ENCODE data around the gene LRFN2.

LRFN2 gene

DNA sequence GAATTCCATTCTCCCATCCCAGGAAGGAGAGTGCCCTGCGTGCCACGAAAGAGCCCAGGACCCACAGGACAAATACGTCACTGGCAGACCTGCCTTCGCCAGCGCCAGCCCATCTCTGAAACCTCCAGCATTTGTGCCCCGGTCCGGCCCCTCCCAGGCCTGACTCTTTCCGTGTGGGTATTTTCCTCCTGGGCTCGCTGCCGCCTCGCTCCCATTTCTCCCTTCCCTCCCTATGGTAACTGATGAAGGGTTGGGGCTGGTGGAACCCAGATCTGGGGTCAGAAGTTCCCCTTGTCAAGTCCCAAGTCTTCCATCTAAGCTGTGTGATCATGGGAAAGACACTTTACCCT is 208.5 kb downstream of the LRFN2 start:
- no peak for DNase-seq (ENCODE audit: low read depth, low spot score)

DNA sequence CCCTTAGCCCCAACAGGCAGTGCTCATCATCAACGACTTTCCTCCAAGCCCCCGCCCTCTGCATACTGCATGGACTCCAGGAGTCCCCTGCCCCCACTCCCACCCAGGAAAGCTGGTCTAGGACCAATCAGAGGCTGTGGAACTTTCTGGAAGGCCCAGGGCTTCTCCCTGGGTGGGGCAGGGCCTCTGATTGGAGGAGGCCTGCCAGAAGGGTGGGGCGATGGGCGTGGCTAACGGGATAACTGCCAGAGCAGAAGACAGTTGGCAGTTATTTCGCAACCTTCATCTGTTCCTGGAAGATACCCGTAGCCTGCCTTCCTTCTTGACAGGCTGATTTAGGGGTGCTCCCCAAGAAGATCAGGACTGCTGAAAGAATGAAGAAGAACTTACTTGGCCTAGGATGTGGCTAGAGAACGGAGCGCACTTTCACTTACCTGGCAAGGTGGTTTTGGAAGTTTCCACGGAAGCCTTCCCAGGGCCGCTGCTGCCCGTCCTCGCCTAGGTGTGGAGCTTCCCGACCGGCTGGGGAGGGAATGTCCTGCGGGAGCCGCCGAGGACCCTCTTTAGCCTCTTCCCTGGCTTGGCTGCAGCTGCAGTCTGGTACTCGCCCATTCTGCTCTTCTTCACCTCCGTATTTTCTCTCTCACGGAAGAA is 209.0 kb downstream of the LRFN2 start:
- DNase-seq (ENCODE audit: low read depth, low spot score), result no peak

DNA sequence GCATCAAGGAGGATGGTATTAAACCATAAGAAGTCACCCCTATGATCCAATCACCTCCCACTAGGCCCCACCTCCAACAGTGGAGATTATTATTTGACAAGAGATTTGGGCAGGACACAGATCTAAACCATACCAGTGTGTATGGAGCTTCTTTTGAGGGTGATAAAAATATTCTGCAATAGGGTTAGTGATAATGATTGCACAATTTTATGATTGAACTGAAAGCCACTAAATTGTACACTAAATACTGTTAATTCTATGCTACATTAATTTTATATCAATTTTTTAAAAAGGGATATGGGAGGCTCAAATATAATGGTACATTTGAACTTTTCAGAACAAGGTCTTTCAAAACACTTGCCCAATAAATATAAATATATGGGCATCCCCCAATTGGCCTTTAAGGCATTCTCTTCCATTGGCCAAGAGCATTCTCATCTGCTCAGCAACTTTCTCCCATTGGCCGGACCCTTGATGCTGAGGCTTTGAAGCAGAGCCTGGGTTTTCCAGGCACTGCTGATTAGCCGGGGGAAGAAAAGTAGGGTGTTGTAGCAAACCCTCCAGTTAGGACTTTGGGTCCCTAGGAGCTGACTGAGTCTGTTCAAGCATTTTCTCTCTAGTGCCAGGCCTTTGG is 209.9 kb downstream of the LRFN2 start:
- DNase-seq (ENCODE audit: low read depth, low spot score), result no peak

DNA sequence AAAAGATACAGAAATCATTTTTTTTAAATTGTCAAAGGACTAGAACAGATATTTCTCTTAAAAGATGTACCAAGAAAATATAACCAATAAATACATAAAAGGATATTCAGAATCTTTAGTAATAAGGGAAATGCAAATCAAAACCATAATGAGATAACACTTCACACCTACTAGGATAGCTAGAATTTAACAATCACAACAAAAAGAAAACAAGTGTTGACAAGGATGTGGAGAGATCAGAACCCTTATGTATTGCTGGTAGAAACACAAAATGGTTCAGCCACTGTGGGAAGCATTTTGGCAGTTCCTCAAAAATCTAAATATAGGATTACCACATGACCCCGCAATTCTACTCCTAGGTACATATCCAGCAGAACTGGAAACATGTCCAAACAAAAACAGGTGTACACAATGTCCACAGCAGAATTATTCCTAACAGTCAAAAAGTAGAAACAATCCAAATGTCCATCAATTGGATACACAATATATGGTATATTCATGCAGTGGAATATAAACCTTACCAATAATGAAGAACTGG is 211.0 kb downstream of the LRFN2 start:
- no peak for DNase-seq (ENCODE audit: low read depth, low spot score)

DNA sequence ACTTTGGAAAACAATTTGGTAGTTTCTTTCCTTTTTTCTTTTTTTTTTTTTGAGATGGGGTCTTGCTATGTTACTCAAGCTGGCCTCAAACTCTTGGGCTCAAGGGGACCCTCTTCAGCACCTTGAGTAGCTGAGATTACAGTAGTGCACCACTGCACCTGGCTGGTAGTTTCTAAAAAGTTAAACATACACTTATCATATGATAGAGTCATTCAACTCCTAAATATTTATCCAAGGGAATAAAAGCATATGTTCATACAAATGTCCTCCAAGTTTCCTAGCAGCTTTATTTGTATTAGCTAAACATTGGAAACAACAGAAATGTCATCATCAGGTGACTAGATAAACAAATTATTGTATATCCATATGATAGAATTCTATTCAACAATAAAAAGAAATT is 213.9 kb downstream of the LRFN2 start:
- no peak for DNase-seq (ENCODE audit: low read depth, low spot score)

DNA sequence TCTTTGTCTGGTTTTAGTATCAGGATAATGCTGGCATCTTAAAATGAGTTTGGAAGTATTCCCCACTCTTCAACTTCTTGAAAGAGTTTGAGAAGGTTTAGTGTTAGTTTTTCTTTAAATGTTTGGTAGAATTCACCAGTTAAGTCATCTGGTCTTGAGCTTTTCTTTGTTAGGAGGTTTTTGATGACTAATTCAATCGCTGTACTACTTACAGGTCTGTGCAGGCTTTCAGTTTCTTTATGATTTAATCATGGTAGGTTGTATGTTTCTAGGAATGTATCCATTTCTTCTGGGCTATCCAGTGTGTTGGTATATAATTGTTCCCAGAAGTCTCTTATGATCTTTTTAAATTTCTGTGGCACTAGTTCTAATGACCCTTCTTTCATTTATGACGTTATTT is 215.5 kb downstream of the LRFN2 start:
- DNase-seq (ENCODE audit: low read depth, low spot score), result no peak

DNA sequence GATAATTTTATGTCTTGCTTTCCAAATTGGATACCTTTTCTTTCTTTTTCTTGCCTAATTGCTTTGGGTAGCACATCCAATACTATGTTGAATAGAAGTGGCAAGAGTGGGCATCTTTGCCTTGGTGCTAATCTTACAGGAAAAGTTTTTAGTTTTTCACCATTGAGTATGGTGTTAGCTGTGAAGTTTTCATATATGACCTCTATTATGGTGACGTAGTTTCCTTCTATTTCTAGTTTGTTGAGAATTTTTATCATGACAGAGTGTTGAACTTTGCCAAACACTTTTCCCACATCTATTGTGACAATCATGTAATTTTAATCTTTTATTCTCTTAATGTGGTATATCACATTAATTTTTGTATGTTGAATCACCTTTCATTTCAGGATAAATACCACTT is 216.1 kb downstream of the LRFN2 start:
- DNase-seq (ENCODE audit: low read depth, low spot score), result no peak

DNA sequence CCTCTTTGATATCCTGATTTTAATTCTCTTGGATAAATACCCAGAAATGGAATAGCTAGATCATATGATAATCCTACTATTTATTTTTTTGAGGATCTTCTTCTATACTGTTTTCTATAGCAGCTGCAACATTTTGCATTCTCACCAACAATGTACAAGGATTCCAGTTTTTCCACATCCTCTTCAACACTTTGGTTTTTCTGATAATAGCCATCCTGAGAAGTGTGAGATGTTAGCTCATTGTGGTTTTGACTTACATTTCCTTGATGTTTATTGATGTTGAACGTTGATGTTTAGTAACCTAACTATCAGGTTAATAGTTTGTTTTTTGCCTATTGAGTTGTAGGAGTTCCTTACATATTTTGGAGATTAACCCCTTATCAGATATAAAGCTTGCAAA is 217.3 kb downstream of the LRFN2 start:
- DNase-seq (ENCODE audit: low read depth, low spot score), result no peak

DNA sequence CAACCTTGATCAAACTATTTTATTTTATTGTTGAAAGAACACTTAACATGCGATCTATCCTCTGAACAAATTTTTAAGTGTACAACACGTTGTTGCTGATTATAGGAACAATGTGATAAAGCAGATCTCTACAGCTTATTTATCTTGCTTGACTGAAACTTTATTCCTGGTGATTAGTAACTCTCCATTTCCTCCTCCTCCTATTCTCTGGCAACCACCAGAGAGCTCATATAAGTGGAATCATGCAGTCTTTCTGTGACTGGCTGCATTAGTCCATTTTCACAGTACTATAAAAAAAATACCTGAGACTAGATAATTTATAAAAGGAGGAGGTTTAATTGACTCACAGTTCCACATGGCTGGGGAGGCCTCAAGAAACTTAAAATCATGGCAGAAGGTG is 218.1 kb downstream of the LRFN2 start:
- DNase-seq (ENCODE audit: low read depth, low spot score), result no peak

DNA sequence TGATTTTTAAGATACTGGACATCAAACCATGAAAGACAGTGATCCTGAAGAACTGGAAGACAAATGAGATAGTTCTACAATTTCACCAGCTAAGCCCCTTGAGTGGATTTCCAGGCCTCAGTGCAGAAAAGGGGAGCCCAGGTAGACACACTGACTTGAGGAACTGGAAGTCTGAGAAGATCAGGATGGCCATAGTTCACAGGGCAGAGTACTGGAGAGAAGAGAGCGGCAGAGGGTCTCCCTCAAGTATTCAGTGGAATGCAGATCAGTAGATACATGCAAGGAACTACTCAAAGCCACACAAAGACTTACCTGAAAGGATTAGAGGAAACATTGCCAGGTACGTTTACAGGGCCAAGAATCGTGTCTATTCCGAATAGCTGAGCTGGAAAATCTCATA is 224.3 kb downstream of the LRFN2 start:
- no peak for DNase-seq (ENCODE audit: low read depth, low spot score)

DNA sequence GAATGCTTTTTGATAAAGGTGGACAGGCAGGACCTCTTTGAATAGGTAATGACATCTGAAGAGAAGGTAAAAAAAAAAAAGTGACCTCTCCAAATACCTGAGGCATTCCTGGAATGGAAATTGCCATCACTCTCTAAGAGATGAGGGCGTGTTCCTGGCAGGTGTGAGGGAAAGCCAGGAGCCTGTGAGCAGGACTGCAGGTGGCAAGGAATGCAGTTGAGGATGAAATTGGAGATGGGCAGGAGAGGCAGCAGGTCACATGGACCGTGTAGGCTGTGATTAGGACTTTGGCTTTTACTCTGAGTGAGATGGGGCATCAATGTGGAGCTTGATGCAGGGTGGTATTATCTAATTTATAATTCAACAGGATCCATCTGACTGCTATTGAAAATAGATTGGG is 227.4 kb downstream of the LRFN2 start:
- DNase-seq (ENCODE audit: low read depth, low spot score), result no peak

DNA sequence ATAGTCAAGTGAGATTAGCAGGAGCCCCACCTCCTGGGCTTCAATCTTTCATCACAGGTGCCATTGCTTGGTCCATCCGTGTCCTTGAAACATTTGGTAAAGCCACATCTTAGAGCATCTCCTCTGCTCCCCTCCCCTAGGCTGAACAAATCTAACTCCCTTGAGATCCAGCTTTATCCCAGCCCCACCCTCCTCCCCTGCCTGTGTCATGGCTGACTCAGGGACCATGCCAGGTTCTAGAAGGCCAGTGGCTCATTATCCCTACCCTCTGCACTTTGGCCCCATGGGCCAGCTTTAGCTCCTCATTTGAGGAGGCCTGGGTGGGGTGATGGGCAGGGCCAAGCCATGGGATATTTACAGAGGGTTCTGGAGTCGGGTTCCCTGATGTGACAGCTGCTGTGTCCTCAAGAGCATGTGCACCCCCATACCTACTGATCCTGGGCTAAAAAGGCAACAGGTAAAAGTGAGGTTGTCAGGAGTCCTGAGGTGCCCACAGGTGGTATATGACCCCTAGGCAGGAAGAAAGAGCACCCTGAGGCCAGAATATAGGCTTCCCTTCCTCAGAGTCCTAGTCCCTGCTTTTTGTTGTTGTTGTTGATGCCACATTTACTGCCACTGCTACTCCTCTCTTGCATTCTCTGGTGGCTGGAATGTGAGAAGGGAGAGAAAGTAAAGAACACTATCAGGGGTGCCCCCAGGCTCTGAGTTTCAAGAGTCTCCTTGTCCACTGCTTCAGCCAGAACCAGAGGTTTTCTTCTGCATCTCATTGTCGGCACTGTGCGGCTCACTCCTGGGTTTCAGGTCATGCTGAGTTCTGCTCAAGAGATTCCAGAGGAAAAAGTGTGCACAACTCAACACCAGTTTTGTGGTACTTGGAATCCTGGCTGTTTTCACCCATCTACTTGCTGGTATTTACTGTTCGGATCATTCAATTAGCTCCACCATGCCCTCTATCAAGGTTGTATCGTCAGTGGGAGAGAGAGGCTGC is 228.4 kb downstream of the LRFN2 start:
- no peak for DNase-seq (ENCODE audit: low read depth, low spot score)

DNA sequence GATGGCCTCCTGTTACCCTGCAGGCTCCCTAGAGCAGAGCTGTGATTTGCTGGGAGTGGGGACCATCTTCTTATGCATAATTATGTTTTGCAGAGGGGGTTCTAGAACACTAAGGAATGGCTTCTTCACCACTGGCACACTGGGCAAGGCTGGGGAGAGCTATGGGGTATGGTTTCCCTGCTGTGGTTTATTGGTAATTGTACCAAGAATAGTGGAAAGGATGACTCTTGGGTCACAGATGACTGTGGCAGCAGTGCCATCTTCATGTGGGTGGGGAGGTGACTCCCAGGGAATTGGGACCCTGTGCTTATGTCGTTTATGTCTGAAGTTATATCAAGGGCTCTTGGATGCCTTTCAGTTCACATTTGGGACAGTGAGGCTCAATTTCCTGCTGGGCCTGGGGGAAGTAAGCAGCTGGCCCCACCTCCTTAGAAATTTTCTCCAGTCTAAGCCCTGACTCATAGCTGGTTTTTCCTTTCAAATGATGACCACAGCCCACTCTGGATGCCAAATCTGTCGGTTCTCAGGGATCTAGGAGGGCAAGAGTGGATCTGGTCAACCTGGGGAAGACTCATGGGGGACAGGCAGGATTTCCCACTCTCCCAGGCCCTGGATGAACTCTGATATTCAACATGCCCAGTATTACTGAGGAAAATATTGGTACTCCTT is 230.8 kb downstream of the LRFN2 start:
- DNase-seq (ENCODE audit: low read depth, low spot score), result no peak

DNA sequence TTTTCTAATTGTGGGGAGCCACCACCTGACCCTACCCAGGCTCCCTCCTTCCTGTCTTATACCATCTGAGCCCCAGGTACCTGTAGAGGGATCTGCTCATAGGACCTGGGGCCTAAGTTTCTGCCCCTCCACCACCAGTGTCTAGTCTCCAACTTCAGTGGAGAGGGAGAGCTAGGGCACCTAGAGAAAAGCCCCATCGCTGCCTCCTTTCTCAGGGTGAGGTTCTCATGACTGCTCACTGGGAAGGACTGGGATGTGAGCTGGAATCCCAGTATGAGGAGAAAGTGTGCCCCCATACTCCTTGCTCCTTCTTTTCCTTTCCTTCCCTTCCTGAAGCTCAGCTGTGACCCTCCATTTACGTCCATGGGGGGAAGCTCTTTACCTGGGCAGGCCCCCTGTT is 231.6 kb downstream of the LRFN2 start:
- no peak for DNase-seq (ENCODE audit: low read depth, low spot score)

DNA sequence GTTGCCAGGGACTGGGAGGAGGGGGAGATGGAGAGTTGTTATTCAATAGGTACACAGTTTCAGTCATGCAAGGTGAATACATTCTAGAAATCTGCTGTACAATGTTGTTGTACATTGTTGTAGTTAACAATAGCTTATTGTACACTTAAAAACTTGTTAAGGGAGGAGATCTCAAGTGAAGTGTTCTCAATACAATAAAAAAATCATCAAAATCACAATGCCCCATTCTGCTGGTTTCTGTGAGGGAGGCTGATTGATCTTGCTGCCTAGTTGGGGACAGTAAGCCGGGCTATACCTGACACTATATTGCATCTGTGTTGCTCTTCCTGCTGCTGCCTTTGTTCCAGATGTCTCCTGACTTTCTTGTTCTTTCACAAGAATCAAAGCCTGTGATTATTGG is 232.1 kb downstream of the LRFN2 start:
- no peak for DNase-seq (ENCODE audit: low read depth, low spot score)

DNA sequence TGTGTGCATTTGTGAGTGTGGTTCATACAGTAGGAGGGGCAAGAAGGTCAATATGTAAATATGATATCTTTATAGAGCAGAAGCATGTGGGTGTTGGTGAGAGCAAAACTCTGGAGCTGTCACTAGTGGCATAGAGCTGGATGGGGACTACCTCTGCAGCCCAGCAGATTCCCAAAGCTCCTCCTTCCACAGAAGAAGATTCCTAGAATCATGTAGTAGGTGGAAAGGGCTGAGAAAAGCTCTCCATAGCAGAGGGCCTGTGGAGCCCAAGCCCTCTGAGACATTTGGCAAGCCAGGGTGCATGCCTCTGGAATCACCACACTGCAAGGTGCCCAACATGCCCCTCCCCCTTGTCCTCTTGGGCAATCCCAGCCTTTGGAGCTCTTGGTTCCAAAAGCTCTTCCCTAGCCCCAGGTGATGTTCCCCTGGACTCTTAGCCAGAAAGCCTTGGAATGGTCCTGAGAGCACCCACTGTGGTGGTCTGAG is 233.2 kb downstream of the LRFN2 start:
- no peak for DNase-seq (ENCODE audit: low read depth, low spot score)

DNA sequence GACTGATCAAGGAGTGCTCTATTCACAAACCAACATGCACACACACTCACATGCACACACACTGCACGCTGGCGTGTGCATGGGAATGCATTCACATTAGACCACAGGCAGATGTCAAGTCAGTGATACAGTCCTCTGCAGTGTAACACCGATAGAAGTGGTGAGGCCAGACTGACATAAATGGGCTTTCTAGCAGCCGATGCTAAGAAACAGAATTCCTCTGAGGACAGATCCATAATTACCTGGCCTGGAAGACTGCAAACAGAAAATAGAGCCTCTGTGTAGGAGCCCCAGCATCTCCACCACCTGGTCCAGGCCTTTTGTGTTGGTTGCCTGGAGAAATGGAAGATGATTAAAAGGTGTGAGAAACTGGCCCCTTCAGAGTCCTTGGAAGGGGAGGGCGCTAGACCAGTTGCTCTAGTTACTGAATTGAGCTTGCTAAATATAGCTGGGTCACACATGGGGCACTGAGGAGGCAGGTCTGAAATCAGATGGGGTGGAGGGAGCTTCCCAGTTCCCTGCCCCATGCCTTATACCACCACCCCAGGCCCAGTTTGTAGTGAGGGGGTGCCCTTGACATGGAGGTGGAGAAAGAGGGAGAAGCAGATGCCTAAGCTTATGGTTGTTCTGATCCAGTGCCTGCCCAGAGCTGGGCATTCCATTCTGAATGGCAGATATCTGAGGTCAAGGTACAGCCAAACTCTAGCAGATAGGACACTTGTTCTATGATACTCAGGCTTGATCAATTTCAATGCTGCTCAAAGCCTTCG is 233.8 kb downstream of the LRFN2 start:
- DNase-seq (ENCODE audit: low read depth, low spot score), result no peak

DNA sequence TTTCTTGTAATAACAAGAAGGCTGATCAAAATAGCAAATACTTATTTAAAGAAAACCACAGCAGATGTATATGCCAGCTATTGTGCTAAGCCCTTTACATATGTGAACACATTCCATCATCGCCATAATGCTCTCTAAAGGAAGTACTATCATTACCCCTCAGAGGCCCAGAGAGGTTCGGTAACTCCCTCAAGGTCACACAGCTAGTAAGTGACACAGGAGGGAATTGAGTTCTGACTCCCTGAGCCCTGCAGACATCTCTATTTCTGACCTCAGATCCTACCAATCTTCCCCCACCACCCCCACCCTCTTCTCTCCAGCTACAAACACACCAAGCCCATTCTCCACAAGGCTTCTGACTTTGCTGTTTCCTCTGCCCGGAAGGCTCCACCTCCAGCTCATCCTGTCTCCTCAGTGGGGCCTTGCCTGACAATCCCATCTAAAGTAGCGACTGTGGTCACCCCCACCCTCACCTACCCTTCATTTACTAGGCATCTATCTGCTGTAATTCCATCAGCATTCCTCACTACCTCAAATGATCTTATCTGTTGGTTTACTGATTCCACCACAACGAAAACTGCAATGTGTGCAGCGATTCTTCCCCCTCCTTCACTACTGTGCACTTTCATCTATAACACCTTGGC is 234.5 kb downstream of the LRFN2 start:
- no peak for DNase-seq (ENCODE audit: low read depth, low spot score)

DNA sequence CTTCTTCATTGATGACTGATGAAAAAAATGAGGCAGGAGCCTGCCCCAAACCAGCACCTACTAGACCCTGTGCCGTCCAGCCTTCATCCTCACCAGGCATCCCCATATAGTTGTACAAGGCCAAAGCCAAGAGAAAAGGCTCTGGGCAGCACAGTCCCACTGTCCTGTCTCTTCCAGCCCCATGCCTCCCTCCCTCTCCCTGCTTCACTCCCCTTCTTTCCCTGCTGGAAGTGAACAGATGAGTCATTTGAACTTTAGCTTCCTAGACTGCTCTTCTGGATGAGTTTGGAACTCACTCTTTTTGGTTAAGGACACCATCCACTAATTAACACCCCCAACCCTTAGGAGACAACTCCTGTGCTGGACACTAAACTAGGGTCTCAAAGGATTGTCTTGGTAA is 235.2 kb downstream of the LRFN2 start:
- no peak for DNase-seq (ENCODE audit: low read depth, low spot score)

DNA sequence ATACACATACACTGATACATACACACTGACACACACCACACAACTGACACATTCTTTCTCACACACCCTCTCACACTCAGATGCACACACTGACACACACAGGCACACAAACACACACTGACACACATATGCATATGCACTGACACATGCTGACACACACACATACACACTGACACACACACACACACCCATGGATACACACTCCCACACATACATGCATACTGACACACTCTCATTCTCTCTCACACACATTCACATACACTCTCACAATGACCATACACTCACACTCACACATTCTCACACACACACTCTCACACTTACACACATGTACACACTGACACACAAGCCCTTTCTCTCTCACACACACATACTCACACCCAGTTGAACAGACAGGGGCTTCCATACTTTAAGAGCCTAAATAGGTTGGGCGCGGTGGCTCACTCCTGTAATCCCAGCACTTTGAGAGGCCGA is 236.4 kb downstream of the LRFN2 start:
- DNase-seq (ENCODE audit: low read depth, low spot score), result no peak

Measured in activated naive CD8-positive, alpha-beta T cell treated with anti-CD3 and anti-CD28 coated beads, Interleukin-2, amount 50 U/mL, for 16 hours (primary cell).